ENCODE data around the gene PLXNA2. TPM values are rescaled to one million over a fixed set of nuclear protein-coding genes. Genes with fewer than 3 reads are reported as not detected.

Gene PLXNA2
- total RNA-seq, 4 donors from 2014 or later: 19.8 to 41.6 (median 27.9) TPM

- TF ChIP-seq POLR2AphosphoS5 (IDR thresholded peaks at IDR 0.05) (no peak), EP300 (IDR thresholded peaks at IDR 0.05) (no peak), POLR2A (IDR thresholded peaks at IDR 0.05; ENCODE audit: low read depth) (no peak)
- TF ChIP-seq, protein P1, sequence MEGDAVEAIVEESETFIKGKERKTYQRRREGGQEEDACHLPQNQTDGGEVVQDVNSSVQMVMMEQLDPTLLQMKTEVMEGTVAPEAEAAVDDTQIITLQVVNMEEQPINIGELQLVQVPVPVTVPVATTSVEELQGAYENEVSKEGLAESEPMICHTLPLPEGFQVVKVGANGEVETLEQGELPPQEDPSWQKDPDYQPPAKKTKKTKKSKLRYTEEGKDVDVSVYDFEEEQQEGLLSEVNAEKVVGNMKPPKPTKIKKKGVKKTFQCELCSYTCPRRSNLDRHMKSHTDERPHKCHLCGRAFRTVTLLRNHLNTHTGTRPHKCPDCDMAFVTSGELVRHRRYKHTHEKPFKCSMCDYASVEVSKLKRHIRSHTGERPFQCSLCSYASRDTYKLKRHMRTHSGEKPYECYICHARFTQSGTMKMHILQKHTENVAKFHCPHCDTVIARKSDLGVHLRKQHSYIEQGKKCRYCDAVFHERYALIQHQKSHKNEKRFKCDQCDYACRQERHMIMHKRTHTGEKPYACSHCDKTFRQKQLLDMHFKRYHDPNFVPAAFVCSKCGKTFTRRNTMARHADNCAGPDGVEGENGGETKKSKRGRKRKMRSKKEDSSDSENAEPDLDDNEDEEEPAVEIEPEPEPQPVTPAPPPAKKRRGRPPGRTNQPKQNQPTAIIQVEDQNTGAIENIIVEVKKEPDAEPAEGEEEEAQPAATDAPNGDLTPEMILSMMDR (IDR thresholded peaks at IDR 0.05): no peak
- 94% methylated on average over 10 of the region's 10 CpGs for WGBS
- no peaks in the 10 kb centered on the region for H3K36me3 ChIP-seq
- H3K4me3 ChIP-seq: no peak overlapping the region
- no peak for DNase-seq (ENCODE audit: extremely low spot score)
- intact Hi-C loops (cut with DNase I): no loop called here
- peaks cover 0 to 3% (median 0%) of the 10 kb centered on the region in 4 donors for H3K4me1 ChIP-seq
- no peaks in the 10 kb centered on the region for H3K9me3 ChIP-seq
- no peak overlapping the region for H3K27ac ChIP-seq (replicated peaks in 1 of 4)
- peaks cover 0 to 16% (median 0%) of the 10 kb centered on the region in 4 donors for H3K27me3 ChIP-seq
These were observed 255.6 kb downstream of the PLXNA2 start for GRCh38 chr1:207988326-207989165.

DNA sequence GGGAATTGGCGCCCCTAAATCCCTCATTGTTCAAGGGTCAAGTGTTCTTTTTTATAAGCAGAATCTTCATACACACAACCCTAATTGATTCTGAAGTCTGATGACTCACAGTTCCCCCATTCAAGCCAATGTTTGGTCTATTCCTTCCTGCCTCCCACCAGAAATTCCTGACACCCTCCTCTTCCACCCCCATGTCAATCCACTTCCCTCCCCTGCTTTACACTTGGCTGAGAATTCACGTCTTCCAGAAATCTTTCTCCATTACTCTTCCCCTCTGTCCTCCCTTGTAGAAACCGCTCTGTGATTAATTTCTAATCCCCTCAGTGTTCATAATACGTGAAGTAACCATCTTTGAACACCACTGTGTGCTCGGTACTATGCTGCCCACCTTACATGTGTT, 257.0 kb downstream of the PLXNA2 start:
- no peaks in the 10 kb centered on the region for H3K36me3 ChIP-seq
- no peak for TF ChIP-seq EP300 (IDR thresholded peaks at IDR 0.05)
- no peak for TF ChIP-seq POLR2AphosphoS5 (IDR thresholded peaks at IDR 0.05)
- no peak for DNase-seq (ENCODE audit: extremely low spot score)
- 62% methylated on average over 5 of the region's 5 CpGs for WGBS
- H3K27ac ChIP-seq (replicated peaks in 1 of 4): no peak overlapping the region
- no peaks in the 10 kb centered on the region for H3K9me3 ChIP-seq
- no peak overlapping the region for H3K4me3 ChIP-seq
- peaks cover 0 to 16% (median 0%) of the 10 kb centered on the region in 4 donors for H3K27me3 ChIP-seq
- H3K4me1 ChIP-seq: peaks cover 0 to 3% (median 0%) of the 10 kb centered on the region in 4 donors
- intact Hi-C loops (cut with DNase I): no loop called here

DNA sequence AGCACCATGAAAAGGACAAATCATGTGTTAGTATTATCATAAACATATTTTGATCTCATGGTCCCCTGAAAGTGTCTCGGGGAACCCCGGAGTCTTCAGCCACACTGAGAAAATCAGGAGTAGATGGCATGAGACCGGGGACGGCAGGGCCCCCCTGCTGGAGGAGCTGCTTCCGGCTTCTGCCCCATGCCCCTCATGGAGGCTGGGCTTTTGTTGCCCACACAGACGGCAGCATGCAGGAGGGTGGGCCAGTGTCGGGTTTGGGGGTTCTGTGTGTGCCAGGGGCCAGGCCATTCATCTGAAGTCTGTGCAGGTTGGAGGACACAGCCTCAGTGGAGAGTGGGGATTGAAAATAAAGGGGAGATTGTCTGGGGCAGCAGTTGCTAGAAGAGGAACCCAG, 258.2 kb downstream of the PLXNA2 start:
- Histone ChIP-seq H3K36me3 (no peaks in the 10 kb centered on the region), H3K27ac (replicated peaks in 1 of 4) (no peak overlapping the region), H3K9me3 (no peaks in the 10 kb centered on the region), H3K4me3 (no peak overlapping the region), H3K4me1 (peaks cover 0 to 3% (median 0%) of the 10 kb centered on the region in 4 donors), H3K27me3 (peaks cover 0 to 13% (median 0%) of the 10 kb centered on the region in 4 donors)
- intact Hi-C loops (cut with DNase I): no loop called here
- 93% methylated on average over 5 of the region's 7 CpGs for WGBS
- TF ChIP-seq POLR2AphosphoS5 (IDR thresholded peaks at IDR 0.05) (no peak), POLR2A (IDR thresholded peaks at IDR 0.05; ENCODE audit: low read depth) (no peak), EP300 (IDR thresholded peaks at IDR 0.05) (no peak)
- TF ChIP-seq, protein P1 (IDR thresholded peaks at IDR 0.05): no peak
- DNase-seq (ENCODE audit: extremely low spot score): no peak

DNA sequence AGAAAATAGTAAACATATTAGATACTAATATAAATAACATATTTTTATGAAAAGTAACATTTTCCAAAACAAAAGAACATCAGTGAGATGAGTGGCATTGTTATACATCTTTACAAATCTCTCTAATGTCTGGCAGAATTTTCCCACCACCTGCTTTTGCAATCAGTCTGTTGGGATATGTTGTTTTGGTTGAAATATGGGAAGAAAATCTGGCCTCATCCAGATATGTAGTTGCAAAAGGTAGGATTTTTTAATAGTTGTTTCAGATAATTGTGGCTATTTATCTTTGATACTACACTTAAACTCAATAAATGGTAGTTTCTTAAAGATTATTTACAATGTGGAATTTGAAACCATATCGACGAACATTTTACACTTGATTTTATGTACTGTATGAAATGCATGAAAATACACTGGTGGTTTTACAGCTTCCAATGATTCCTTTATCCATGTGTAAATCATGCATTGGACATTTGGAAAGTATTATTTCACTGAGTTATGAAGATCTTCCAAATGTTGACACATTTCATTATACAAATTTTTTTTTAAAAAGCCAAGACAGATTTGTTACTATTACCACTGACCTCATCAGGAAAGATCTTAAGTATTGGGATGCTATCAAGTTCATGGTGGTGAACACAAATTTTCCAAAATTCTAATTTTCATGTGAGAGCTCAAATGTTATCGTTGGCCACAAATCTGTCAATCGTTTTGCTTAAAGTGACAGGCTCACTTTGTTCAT, 259.2 kb downstream of the PLXNA2 start:
- Histone ChIP-seq H3K4me1 (peaks cover 0 to 3% (median 0%) of the 10 kb centered on the region in 4 donors), H3K27ac (replicated peaks in 1 of 4) (no peak overlapping the region), H3K9me3 (no peaks in the 10 kb centered on the region), H3K36me3 (no peaks in the 10 kb centered on the region), H3K27me3 (peaks cover 0 to 8% (median 0%) of the 10 kb centered on the region in 4 donors), H3K4me3 (no peak overlapping the region)
- no peak for TF ChIP-seq EP300 (IDR thresholded peaks at IDR 0.05)
- TF ChIP-seq, protein P1 (IDR thresholded peaks at IDR 0.05): no peak
- WGBS: 69% methylated on average over 4 of the region's 4 CpGs
- intact Hi-C loops (cut with DNase I): no loop called here
- no peak for DNase-seq (ENCODE audit: extremely low spot score)

DNA sequence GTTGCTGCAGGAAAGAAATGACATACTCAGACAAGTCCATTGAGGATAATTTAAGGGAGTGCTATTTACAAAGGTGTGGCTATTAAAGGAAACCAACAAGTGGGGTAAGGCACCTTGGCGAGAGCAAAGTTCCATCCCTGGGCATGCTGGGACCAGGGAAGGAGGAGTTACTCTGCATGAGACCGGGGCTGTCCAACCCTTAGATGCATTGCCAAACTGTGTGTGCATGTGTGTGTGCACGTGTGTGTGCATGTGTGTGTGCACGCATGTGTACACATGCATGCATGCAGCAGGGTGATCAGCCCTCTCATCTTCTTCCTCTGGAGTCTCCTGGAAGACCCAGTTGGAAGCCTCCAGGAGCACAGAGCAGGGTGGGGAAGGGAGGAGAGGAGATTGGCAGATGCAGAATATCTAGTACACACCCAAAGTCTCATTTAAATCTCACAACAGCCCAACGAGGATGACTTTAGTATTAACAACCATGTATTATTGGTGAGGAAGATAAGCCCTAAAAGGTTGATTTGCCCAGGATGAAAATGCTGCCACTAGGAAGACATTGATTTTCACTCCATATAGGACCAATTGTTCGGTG, 261.0 kb downstream of the PLXNA2 start:
- peaks cover 0 to 3% (median 0%) of the 10 kb centered on the region in 4 donors for H3K27me3 ChIP-seq
- peaks cover 0 to 3% (median 0%) of the 10 kb centered on the region in 4 donors for H3K4me1 ChIP-seq
- no peak for DNase-seq (ENCODE audit: extremely low spot score)
- TF ChIP-seq, protein P1 (IDR thresholded peaks at IDR 0.05): no peak
- TF ChIP-seq POLR2AphosphoS5 (IDR thresholded peaks at IDR 0.05): no peak
- TF ChIP-seq EP300 (IDR thresholded peaks at IDR 0.05): no peak
- no peak overlapping the region for H3K27ac ChIP-seq (replicated peaks in 1 of 4)
- H3K4me3 ChIP-seq: no peak overlapping the region
- no peaks in the 10 kb centered on the region for H3K36me3 ChIP-seq
- intact Hi-C loops (cut with DNase I): no loop called here
- H3K9me3 ChIP-seq: no peaks in the 10 kb centered on the region
- 85% methylated on average over 6 of the region's 6 CpGs for WGBS
